ENCODE results near the gene DYNLL2.

DNA sequence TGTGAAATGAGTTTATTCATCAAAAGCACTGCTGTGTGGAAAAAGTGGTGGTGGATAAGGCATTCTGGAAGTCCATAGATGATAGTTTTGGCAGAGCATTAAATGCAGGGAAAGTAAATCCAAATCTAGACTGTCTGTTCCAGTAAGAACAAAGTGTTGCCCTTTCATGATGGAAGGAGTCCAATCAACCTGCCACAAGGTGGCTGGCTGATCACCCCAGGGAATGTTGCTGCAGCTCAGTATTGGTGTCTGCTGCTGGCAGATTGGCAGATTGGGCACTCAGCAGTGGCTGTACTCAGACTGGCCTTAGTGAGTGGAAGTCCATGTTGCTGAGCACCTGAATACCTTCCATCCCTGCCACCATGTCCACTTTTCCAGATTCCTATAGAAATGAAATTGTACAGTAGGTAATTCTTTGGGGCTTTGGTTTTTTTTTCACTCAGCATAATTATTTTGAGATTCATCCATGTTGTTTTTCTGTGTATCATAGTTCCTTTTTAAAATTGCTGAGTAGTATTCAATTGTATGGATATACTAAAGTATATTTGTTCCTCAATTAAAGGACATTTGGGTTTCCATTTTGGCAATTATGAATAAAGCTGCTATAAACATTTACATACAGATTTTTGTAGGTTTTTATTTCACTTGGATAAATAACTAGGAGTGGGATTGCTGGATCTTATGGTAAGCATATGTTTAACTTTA lies 14.3 kb downstream of the DYNLL2 start:
- TF ChIP-seq POLR2A (IDR thresholded peaks at IDR 0.05; ENCODE audit: low read depth, low read length): no peak
- no peak for TF ChIP-seq SPI1 (IDR thresholded peaks at IDR 0.05; ENCODE audit: low read depth, low read length)
- no peak for TF ChIP-seq POLR2AphosphoS5 (IDR thresholded peaks at IDR 0.05; ENCODE audit: low read depth, low read length)

Measured in GM12891 (cell line).